ENCODE measurements around the gene AGXT2.

- TF ChIP-seq CEBPB (IDR thresholded peaks at IDR 0.05) (no peak), YY1 (IDR thresholded peaks at IDR 0.05; ENCODE audit: low read depth) (no peak), NFIC (IDR thresholded peaks at IDR 0.05) (no peak), MAX (IDR thresholded peaks at IDR 0.05) (no peak), EP300 (IDR thresholded peaks at IDR 0.05; ENCODE audit: borderline replicate concordance) (no peak), EGR1 (IDR thresholded peaks at IDR 0.05) (no peak), TAF1 (IDR thresholded peaks at IDR 0.05; ENCODE audit: low read depth) (no peak), CREB1 (IDR thresholded peaks at IDR 0.05; ENCODE audit: low read depth) (no peak), FOXM1 (IDR thresholded peaks at IDR 0.05; ENCODE audit: borderline replicate concordance, low read depth) (no peak), RAD21 (IDR thresholded peaks at IDR 0.05; ENCODE audit: low read depth) (no peak), TCF12 (IDR thresholded peaks at IDR 0.05; ENCODE audit: low read depth) (no peak), ZBTB7A (IDR thresholded peaks at IDR 0.05; ENCODE audit: low read depth) (no peak)
- TF ChIP-seq, protein P1, sequence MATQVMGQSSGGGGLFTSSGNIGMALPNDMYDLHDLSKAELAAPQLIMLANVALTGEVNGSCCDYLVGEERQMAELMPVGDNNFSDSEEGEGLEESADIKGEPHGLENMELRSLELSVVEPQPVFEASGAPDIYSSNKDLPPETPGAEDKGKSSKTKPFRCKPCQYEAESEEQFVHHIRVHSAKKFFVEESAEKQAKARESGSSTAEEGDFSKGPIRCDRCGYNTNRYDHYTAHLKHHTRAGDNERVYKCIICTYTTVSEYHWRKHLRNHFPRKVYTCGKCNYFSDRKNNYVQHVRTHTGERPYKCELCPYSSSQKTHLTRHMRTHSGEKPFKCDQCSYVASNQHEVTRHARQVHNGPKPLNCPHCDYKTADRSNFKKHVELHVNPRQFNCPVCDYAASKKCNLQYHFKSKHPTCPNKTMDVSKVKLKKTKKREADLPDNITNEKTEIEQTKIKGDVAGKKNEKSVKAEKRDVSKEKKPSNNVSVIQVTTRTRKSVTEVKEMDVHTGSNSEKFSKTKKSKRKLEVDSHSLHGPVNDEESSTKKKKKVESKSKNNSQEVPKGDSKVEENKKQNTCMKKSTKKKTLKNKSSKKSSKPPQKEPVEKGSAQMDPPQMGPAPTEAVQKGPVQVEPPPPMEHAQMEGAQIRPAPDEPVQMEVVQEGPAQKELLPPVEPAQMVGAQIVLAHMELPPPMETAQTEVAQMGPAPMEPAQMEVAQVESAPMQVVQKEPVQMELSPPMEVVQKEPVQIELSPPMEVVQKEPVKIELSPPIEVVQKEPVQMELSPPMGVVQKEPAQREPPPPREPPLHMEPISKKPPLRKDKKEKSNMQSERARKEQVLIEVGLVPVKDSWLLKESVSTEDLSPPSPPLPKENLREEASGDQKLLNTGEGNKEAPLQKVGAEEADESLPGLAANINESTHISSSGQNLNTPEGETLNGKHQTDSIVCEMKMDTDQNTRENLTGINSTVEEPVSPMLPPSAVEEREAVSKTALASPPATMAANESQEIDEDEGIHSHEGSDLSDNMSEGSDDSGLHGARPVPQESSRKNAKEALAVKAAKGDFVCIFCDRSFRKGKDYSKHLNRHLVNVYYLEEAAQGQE (IDR thresholded peaks at IDR 0.05; ENCODE audit: low read depth), result no peak
- TF ChIP-seq, protein P2, sequence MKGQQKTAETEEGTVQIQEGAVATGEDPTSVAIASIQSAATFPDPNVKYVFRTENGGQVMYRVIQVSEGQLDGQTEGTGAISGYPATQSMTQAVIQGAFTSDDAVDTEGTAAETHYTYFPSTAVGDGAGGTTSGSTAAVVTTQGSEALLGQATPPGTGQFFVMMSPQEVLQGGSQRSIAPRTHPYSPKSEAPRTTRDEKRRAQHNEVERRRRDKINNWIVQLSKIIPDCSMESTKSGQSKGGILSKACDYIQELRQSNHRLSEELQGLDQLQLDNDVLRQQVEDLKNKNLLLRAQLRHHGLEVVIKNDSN (IDR thresholded peaks at IDR 0.05), result no peak
These were observed 33.4 kb upstream of the AGXT2 start for GRCh38 chr5:35081134-35081533.

Measured in Ishikawa (cell line).